Embryonic facial prominence (tissue), 1 donor: ENCODE results near the gene HNRNPH1.
"Not testable (repeated sequence)": the region's sequence is repeated elsewhere in the genome, so short reads cannot be mapped to it uniquely, and the experiment has no call there.

Experiments used
- DNase-seq: peaks from one replicate; pipeline ENCODE4 v3.0.0-alpha.2; 2016; ENCODE audit errors: extremely low spot score

The HNRNPH1 gene, protein sequence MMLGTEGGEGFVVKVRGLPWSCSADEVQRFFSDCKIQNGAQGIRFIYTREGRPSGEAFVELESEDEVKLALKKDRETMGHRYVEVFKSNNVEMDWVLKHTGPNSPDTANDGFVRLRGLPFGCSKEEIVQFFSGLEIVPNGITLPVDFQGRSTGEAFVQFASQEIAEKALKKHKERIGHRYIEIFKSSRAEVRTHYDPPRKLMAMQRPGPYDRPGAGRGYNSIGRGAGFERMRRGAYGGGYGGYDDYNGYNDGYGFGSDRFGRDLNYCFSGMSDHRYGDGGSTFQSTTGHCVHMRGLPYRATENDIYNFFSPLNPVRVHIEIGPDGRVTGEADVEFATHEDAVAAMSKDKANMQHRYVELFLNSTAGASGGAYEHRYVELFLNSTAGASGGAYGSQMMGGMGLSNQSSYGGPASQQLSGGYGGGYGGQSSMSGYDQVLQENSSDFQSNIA

DNA sequence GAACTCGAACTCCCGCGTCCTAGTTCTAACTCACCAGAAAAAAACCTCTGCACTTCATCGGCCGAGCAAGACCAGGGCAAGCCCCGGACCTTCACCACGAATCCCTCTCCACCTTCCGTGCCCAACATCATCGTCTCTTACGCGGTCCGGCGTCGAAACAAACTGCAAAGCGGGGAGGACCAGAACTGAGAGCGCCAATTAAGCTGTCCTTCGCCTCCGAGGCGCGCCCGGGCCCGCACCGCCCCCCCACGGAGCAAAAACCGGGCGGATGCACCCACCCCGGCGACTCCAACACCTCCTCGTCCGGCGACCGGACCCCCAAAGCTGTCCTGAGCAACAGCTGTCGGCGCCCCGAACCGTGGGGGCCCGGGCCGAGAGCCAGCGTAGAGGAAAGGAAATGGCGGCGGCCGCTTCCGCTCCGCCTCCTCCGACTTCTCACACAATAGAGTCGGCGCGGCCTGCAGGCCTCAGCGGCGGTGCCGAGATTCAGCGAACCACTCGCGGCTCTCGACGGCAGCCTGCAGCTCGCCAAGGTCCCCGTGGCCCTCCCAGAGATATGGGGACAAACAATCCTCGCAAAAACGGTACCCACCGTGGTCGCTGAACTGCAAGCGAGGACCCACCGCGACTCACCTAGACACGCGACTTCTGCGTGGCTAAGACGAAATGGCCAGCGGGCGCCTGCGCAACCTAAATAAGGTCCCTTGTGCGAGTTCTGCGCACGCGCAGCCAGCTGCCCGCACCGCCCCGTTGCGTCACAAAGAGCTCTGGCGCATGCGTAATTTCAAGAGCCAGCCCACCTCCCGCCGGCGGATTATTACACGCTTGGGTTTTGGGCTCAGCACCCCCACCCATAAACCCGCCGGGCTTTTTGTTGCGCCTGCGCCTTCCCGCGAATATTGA, at the start of gene HNRNPH1:
Gene HNRNPH1, minus strand, starts transcription at position 669 of the 903 bp plus-strand sequence. Its CDS starts 538 bp downstream, at position 131.
- peak; percentile 98 for DNase-seq

DNA sequence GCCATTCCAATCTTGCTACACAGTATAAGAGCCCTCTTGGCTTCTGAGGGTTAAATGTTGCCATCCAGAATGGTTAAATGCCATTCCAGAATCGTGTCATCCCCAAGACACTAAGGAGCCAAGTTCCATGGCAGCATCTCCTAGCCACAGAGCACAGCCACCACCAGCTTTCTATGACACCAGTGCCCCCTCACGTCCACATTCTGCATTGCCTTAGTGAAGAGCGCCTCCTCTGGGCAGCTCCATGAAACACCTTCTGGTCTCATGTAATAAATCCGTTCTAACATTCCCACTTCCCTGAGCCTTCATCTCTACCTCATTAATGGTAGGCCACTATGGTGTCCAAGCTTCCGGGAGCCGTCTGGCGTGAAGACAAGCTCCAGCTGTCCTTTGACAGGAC, 44.9 kb upstream of the HNRNPH1 start:
- DNase-seq = no peak

DNA sequence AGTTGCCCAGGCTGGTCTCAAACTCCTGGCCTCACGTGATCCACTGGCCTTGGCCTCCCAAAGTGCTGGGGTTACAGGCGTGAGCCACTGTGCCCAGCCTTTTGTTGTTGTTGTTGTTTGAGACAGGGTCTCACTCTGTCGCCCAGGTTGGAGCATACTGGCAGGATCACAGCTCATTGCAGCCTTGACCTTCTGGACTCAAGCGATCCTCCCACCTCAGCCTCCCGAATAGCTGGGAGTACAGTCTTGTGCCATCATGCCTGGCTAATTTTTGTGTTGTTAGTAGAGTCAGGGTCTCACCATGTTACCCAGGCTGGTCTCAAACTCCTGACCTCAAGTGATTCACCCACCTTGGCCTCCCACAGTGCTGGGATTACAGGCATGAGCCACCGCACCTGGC, 38.2 kb upstream of the HNRNPH1 start:
- not testable (repeated sequence) for DNase-seq

DNA sequence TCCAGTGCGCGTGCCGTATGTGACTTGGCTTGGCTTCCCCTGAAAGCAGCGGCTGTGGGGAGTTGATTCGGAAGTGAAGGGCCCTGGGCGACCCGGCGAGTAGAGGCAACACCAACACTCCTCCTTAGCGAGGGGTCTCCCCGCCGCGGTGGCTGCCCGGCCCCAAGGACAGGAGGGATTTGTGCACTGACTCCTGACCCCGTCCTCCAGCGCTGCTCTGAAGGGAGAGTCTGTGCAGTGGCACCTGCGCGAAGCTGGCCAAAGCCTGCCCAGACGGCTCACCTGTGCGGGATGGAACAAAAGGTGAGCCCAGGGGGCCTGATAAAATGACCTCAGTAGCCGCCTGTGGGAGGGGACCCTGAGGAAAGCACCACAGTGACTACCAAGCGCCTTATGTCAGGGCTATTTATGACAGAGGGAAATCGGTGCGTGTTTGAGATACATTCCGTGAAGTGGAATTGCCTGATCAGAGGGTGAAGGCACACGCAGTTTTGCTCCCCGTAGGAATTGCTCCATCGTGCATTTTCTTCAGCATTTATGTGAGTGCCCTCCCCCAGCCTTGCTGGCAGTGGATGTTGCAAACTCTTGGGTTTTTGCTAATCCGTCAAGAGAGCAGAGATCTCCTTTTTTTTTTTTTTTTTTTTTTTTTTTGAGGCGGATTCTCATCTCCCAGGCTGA, 34.8 kb upstream of the HNRNPH1 start:
- DNase-seq = not testable (repeated sequence)

DNA sequence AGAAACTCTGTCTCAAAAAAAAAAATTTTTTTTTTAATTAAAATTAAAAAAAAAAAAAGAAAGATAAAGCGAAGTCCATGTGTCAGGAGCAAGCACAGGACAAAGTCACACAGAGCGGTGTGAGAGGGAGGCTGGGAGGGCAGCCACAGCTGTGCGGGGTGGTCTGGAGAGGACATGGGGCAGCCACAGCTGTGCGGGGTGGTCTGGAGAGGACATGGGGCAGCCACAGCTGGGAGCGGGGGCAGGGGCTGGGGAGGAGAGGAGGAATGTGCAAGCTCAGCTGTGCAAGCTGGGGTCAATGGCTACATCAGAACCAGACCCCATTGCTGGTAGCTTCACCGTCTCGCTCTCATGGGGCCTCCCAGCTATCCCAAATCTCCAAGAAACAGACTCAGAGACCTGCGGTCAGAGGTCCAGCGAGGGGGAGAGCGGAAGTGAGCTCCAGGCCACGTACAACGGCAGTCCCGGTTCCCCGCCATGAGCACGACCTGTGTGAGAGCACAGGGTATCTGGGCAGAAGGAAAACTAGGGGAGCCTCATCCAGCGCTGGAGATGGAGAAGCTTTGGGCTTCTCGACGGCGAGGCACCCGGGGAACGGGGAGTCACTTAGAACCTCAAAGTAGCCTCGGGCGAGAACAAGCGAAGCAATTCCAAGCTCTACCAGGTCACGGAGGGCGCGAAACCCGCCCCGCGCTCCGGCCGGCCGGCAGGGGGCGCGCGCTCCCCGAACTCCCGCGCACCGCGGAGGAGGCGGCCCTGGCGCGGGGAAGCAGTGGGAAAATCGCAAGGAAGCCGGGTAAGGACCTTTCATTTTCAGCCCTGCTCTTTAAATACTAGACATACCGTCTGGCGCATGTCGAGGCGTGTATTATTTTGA, 34.1 kb upstream of the HNRNPH1 start:
- not testable (repeated sequence) for DNase-seq

DNA sequence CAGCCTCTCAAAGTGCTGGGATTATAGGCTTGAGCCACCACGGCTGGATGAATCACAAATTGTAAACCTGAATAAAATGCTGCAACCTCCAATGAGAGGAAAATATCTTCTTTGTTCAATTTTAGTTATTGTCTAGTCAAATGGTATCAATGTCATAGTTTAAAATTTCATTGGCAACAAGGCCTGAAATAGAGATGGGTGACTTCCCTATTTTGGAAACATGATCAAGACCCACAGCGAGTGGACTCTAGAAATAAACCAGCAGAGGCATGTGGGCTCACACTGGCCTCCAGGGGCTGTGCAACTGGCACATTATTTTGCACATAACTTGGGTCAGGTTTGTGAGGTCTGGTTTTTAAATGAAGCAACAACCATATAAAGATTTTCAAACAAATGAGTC, 29.7 kb upstream of the HNRNPH1 start:
- DNase-seq = not testable (repeated sequence)

DNA sequence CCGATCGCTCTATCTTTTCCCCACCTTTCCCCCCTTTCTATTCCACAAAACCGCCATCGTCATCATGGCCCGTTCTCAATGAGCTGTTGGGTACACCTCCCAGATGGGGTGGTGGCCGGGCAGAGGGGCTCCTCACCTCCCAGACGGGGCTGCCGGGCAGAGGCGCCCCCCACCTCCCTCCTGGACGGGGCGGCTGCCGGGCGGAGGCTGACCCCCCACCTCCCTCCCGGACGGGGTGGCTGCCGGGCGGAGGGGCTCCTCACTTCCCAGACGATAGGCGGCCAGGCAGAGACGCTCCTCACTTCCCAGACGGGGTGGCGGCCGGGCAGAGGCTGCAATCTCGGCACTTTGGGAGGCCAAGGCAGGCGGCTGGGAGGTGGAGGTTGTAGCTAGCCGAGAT, 26.8 kb upstream of the HNRNPH1 start:
- DNase-seq = not testable (repeated sequence)

DNA sequence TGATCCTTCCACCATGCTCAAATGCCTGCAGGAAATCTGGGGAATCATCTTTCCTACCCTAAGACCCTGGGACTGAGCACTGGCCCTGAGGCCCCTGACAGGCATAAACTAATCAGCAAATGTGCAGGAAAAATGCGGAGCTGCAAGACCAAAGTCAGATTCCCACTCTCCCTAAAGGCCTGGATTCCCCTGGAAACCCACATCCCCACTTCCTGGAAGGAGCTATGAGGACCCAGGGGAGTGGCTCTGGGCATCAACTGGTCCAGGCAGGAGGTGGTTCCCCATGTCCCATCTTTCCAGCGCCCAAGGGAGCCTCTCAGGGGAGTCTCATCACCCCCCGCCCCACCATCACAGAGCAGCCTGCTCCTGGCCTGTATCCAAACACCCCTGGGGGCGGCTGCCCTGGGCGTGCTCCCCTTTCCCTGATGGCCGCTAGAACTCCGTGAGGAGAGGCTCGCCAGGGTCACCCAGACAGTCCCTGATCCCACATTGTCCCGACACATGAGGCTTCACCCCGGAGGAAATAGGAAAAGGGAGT, 25.8 kb upstream of the HNRNPH1 start:
- not testable (repeated sequence) for DNase-seq

DNA sequence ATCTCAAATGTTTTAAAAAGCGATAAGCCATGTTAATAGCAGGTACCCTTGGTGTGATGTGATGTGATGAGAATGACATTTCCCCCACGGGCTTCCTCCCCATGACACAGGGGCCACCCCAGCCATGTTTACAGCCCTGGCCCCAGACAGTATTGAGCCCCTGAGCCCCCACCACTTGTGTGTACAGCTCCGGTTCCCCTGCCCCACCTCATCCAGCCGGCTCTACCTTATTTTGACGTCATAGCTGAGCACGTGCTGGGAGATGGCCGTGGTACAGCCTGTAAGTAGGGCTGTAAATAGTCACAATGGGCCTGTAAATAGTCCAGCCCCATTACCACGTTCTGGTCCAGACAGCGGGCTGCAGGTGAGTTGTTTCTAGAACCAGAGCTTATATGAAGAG, 24.9 kb upstream of the HNRNPH1 start:
- no peak for DNase-seq

DNA sequence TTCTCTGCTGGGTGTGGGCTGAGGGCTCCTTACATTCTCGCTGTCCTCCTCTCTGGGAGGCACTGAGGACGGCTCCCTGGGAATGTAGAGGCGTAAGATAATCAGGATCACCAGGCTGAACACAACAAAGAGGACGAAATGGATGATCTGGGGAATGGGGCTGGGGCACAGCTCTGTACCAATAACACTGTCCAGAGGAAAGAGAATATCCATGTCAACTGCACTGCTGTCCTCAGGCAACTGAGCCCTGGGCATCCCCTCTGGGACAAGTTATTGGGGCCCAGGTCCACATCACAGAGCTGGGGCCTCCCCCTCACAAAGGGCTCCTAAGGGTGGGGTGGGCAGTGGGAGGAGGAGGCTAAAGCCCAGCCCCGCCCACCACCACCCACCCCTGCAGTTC, 21.3 kb upstream of the HNRNPH1 start:
- DNase-seq = not testable (repeated sequence)

DNA sequence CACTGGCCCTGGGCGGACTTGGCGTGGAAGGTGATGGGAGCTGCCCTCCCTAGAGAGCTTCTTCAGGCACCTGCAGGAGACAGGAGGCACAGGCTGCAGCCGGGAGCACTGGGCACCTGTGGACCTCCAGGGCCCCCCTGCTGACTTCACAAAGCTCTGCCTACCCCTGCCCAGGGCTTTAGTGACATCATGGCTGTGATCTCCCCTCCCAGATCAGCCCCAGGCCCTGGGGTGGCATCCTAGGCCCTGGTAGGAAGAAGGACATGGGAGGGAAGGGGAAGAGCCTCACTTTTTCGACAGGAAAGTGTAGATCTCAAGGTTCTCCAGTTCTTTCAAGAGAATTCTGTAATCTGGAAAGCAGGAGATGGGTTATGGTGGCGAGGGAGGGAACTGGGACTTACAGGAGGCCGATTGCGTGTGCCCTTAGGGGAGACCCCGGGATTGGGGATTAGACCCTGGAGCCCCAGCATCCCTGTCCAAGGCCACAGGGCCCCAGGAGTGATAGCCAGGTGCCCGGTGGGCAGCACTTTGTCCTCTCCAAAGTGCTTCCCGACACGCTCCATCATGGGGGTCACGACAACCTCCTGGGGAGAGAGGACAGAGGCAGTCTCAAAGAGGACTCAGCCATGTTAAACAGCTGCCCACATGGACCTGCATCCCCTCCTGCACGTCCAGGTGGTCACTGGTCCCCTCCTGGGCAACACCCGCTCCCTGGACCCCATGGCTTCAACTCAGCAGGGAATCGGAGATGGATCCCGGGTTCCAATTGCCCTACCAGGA, 19.9 kb upstream of the HNRNPH1 start:
- DNase-seq = not testable (repeated sequence)

DNA sequence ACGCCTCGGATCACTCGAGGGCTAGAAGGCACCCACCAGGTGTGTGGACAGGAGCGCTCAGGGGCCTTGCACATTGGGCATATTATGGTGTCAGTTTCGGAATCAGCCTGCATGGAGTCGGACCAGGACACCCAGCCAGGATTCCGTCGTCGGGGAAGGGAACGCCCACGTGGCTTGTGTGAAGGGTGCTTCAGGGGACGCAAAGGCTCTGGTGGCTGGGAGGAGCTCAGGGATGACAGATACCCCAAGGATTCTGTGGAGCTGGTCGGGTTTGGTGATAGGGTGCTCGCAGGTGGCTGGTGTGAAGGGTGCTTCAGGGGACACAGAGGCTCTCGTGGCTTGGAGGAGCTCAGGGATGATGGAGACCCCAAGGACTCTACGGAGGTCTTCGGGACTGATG, 19.2 kb upstream of the HNRNPH1 start:
- DNase-seq = not testable (repeated sequence)

DNA sequence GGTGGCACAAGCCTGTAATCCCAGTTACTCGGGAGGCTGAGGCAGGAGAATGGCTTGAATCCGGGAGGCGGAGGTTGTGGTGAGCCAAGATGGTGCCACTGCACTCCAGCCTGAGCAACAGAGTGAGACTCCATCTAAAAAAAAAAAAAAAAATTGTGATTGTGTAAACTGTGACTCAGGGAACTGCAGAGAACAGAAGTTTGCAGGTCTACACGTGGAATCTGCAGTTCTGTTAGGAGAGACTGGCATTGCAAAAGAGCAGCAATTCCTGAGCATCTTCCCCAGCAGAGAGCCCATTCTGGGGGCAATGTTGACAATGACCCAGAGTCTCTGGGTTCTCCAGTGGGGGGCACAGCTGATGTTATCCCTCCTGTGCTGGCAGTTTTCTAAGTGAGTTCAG, 18.3 kb upstream of the HNRNPH1 start:
- not testable (repeated sequence) for DNase-seq

DNA sequence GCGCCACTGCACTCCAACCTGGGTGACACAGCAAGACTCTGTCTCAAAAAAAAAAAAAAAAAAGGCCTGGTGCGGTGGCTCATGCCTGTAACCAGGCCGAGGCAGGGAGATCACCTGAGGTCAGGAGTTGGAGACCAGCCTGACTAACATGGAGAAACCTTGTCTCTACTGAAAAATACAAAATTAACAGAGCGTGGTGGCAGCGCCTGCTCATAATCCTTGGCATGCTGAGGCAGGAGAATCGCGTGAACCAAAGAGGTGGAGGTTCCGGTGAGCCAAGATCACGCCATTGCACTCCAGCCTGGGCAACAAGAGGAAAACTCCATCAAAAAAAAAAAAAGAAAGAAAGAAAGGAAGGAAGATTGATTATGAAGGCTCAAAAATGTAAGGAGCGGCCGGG, 15.8 kb upstream of the HNRNPH1 start:
- not testable (repeated sequence) for DNase-seq

DNA sequence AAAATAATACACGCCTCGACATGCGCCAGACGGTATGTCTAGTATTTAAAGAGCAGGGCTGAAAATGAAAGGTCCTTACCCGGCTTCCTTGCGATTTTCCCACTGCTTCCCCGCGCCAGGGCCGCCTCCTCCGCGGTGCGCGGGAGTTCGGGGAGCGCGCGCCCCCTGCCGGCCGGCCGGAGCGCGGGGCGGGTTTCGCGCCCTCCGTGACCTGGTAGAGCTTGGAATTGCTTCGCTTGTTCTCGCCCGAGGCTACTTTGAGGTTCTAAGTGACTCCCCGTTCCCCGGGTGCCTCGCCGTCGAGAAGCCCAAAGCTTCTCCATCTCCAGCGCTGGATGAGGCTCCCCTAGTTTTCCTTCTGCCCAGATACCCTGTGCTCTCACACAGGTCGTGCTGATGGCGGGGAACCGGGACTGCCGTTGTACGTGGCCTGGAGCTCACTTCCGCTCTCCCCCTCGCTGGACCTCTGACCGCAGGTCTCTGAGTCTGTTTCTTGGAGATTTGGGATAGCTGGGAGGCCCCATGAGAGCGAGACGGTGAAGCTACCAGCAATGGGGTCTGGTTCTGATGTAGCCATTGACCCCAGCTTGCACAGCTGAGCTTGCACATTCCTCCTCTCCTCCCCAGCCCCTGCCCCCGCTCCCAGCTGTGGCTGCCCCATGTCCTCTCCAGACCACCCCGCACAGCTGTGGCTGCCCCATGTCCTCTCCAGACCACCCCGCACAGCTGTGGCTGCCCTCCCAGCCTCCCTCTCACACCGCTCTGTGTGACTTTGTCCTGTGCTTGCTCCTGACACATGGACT, 11.1 kb upstream of the HNRNPH1 start:
- not testable (repeated sequence) for DNase-seq

DNA sequence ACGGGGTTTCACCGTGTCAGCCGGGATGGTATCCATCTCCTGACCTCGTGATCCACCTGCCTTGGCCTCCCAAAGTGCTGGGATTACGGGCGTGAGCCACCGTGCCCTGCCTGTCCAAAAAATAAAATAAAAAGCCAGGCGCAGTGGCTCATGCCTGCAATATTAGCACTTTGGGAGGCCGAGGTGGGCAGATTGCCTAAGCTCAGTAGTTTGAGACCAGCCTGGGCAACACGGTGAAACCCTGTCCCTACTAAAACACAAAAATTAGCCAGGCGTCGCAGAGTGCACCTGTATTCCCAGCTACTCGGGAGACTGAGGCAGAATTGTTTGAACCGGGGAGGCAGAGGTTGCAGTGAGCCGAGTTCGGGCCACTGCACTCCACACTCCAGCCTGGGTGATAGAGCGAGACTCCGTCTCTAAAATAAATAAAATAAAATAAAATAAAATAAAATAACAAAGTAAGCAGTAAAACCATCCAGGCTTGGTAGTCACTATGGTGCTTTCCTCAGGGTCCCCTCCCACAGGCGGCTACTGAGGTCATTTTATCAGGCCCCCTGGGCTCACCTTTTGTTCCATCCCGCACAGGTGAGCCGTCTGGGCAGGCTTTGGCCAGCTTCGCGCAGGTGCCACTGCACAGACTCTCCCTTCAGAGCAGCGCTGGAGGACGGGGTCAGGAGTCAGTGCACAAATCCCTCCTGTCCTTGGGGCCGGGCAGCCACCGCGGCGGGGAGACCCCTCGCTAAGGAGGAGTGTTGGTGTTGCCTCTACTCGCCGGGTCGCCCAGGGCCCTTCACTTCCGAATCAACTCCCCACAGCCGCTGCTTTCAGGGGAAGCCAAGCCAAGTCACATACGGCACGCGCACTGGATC, 10.3 kb upstream of the HNRNPH1 start:
- not testable (repeated sequence) for DNase-seq

DNA sequence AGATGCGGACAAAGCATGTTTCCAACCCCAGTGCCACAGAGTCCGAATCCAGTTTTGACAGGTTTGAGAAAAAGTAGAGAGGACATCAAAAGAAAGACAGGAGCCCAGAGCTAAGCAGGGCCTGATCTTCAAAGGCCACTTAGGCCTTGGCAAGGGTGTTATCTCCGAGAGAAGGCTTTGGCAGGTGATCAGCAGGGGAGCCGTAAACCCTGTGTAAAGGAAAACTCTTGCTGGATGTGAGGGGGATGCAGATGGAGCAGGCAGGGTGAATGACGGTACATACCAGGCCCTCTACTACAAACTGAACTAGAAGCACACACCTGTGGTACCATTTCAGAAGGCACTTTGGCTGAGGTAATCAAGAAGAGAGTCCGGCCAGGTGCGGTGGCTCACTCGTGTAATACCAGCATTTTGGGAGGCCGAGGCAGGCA, 1.4 kb upstream of the HNRNPH1 start:
- DNase-seq = no peak
